ENCODE results near the gene SPTY2D1.

Gene SPTY2D1

GRCh38 chr11:18618342-18619025 lies 15.7 kb downstream of the SPTY2D1 start:
- no peak for ATAC-seq (ENCODE audit: low read depth)
- Histone ChIP-seq H3K36me3 (ENCODE audit: low read depth) (peaks cover 26% of the 10 kb centered on the region), H3K27me3 (ENCODE audit: insufficient read depth, poor library complexity, severe bottlenecking) (no peaks in the 10 kb centered on the region), H3K4me1 (ENCODE audit: insufficient read depth, poor library complexity, severe bottlenecking) (peaks cover 7% of the 10 kb centered on the region), H3K9me3 (ENCODE audit: severe bottlenecking) (no peaks in the 10 kb centered on the region), H3K4me3 (ENCODE audit: severe bottlenecking) (no peak overlapping the region), H3K27ac (ENCODE audit: poor library complexity, severe bottlenecking) (no peak overlapping the region)
- TF ChIP-seq CTCF (IDR thresholded peaks at IDR 0.05; ENCODE audit: poor library complexity, severe bottlenecking) = no peak
- DNase-seq (ENCODE audit: low spot score) = no peak

- no peak for ATAC-seq (ENCODE audit: low read depth)
These were observed 16.3 kb downstream of the SPTY2D1 start for GRCh38 chr11:18617688-18618341.

GRCh38 chr11:18615628-18616392 lies 18.3 kb downstream of the SPTY2D1 start:
- H3K36me3 ChIP-seq (ENCODE audit: low read depth) = peaks cover 43% of the 10 kb centered on the region
- H3K27me3 ChIP-seq (ENCODE audit: insufficient read depth, poor library complexity, severe bottlenecking) = no peaks in the 10 kb centered on the region
- no peak overlapping the region for H3K27ac ChIP-seq (ENCODE audit: poor library complexity, severe bottlenecking)
- H3K4me3 ChIP-seq (ENCODE audit: severe bottlenecking) = no peak overlapping the region
- DNase-seq (ENCODE audit: low spot score) = no peak
- no peak for TF ChIP-seq CTCF (IDR thresholded peaks at IDR 0.05; ENCODE audit: poor library complexity, severe bottlenecking)
- no peaks in the 10 kb centered on the region for H3K9me3 ChIP-seq (ENCODE audit: severe bottlenecking)
- no peak for ATAC-seq (ENCODE audit: low read depth)
- peaks cover 7% of the 10 kb centered on the region for H3K4me1 ChIP-seq (ENCODE audit: insufficient read depth, poor library complexity, severe bottlenecking)

More at GRCh38 chr11:18617688-18618341, 16.3 kb downstream of the SPTY2D1 start:
- no peak overlapping the region for H3K27ac ChIP-seq (ENCODE audit: poor library complexity, severe bottlenecking)
- peaks cover 7% of the 10 kb centered on the region for H3K4me1 ChIP-seq (ENCODE audit: insufficient read depth, poor library complexity, severe bottlenecking)
- no peak overlapping the region for H3K4me3 ChIP-seq (ENCODE audit: severe bottlenecking)
- no peak for TF ChIP-seq CTCF (IDR thresholded peaks at IDR 0.05; ENCODE audit: poor library complexity, severe bottlenecking)
- H3K9me3 ChIP-seq (ENCODE audit: severe bottlenecking) = no peaks in the 10 kb centered on the region
- DNase-seq (ENCODE audit: low spot score) = no peak
- H3K36me3 ChIP-seq (ENCODE audit: low read depth) = peaks cover 26% of the 10 kb centered on the region
- H3K27me3 ChIP-seq (ENCODE audit: insufficient read depth, poor library complexity, severe bottlenecking) = no peaks in the 10 kb centered on the region

- peaks cover 45% of the 10 kb centered on the region for H3K36me3 ChIP-seq (ENCODE audit: low read depth)
- H3K4me1 ChIP-seq (ENCODE audit: insufficient read depth, poor library complexity, severe bottlenecking) = peaks cover 7% of the 10 kb centered on the region
- no peak for TF ChIP-seq CTCF (IDR thresholded peaks at IDR 0.05; ENCODE audit: poor library complexity, severe bottlenecking)
- ATAC-seq (ENCODE audit: low read depth) (no peak), DNase-seq (ENCODE audit: low spot score) (peak; percentile 61)
- no peak overlapping the region for H3K4me3 ChIP-seq (ENCODE audit: severe bottlenecking)
- no peaks in the 10 kb centered on the region for H3K9me3 ChIP-seq (ENCODE audit: severe bottlenecking)
- H3K27me3 ChIP-seq (ENCODE audit: insufficient read depth, poor library complexity, severe bottlenecking) = no peaks in the 10 kb centered on the region
- H3K27ac ChIP-seq (ENCODE audit: poor library complexity, severe bottlenecking) = no peak overlapping the region
These were observed 19.5 kb downstream of the SPTY2D1 start for GRCh38 chr11:18614667-18615066.
